ENCODE data around the gene MKLN1. TPM values are rescaled to one million over a fixed set of nuclear protein-coding genes. Genes with fewer than 3 reads are reported as not detected.
"Not testable (repeated sequence)": the region's sequence is repeated elsewhere in the genome, so short reads cannot be mapped to it uniquely, and the experiment has no call there.

MKLN1 gene
- total and polyA plus RNA-seq, 5 experiments from 2014 or later, result 17.0 to 66.1 (median 20.2) TPM

DNA sequence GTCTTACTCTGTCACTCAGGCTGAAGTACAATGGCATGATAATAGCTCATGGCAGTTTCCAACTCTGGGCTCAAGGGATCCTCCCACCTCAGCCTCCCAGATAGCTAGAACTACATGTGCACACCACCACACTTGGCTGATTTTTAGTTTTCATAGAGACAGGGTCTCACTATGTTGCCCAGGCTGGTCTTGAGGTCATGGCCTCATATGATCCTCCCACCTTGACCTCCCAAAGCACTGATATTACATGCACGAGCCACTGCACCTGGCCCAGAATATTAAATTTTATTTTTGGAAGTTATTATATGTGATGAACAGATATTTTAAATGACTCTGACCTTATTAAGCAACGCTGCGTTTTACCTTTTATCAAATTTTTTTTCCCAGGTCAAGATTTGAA lies 134.4 kb downstream of the MKLN1 start:
- Mint-ChIP-seq H3K27ac (no peak overlapping the region), H3K4me1 (peaks cover 0 to 2% (median 0%) of the 10 kb centered on the region in 4 donors), H3K27me3 (no peaks in the 10 kb centered on the region), H3K9me3 (no peaks in the 10 kb centered on the region), H3K36me3 (peaks cover 8 to 76% (median 33%) of the 10 kb centered on the region in 3 donors), H3K4me3 (no peak overlapping the region)
- DNase-seq (no peak), ATAC-seq (no peak)
- POLR2A ChIA-PET, result no interaction called here

GRCh38 chr7:131462715-131463114 lies 135.0 kb downstream of the MKLN1 start:
- ATAC-seq, DNase-seq, H3K27me3 Mint-ChIP-seq, H3K4me1 Mint-ChIP-seq, H3K9me3 Mint-ChIP-seq, H3K4me3 Mint-ChIP-seq, POLR2A ChIA-PET: not testable (repeated sequence)
- Mint-ChIP-seq H3K27ac (peak overlapping the region in 1 of 10 donors; percentile 13), H3K36me3 (peaks cover 9 to 77% (median 29%) of the 10 kb centered on the region in 3 donors)

GRCh38 chr7:131466735-131467365 lies 139.2 kb downstream of the MKLN1 start:
- Mint-ChIP-seq H3K27ac (peak overlapping the region in 1 of 10 donors; percentile 18), H3K4me3 (no peak overlapping the region), H3K36me3 (peaks cover 12 to 91% (median 41%) of the 10 kb centered on the region in 3 donors), H3K27me3 (no peaks in the 10 kb centered on the region), H3K4me1 (peaks cover 0 to 3% (median 0%) of the 10 kb centered on the region in 4 donors), H3K9me3 (no peaks in the 10 kb centered on the region)
- POLR2A ChIA-PET, result interaction anchor here (0.6 kb wide), 1 partner anchor 485 kb away, joined by 3 read pairs; no protein-coding TSS in a partner anchor
- DNase-seq (no peak), ATAC-seq (no peak)

GRCh38 chr7:131467788-131468187 lies 140.1 kb downstream of the MKLN1 start:
- POLR2A ChIA-PET, result no interaction called here
- ATAC-seq (no peak), DNase-seq (no peak)
- no peaks in the 10 kb centered on the region for H3K9me3 Mint-ChIP-seq
- no peak overlapping the region for H3K4me3 Mint-ChIP-seq
- peaks cover 0 to 3% (median 0%) of the 10 kb centered on the region in 4 donors for H3K4me1 Mint-ChIP-seq
- peak overlapping the region in 2 of 10 donors; percentile 18 to 76 for H3K27ac Mint-ChIP-seq
- no peaks in the 10 kb centered on the region for H3K27me3 Mint-ChIP-seq
- H3K36me3 Mint-ChIP-seq, result peaks cover 12 to 91% (median 43%) of the 10 kb centered on the region in 3 donors

GRCh38 chr7:131471250-131472004 lies 143.8 kb downstream of the MKLN1 start:
- POLR2A ChIA-PET, result no interaction called here
- peak overlapping the region in 1 of 10 donors; percentile 3 for H3K27ac Mint-ChIP-seq
- no peak overlapping the region for H3K4me3 Mint-ChIP-seq
- no peak for DNase-seq
- H3K36me3 Mint-ChIP-seq, result peaks cover 8 to 88% (median 48%) of the 10 kb centered on the region in 3 donors
- peaks cover 0 to 3% (median 0%) of the 10 kb centered on the region in 4 donors for H3K4me1 Mint-ChIP-seq
- H3K9me3 Mint-ChIP-seq, result no peaks in the 10 kb centered on the region
- ATAC-seq, result no peak
- H3K27me3 Mint-ChIP-seq, result no peaks in the 10 kb centered on the region

- peaks cover 0 to 58% (median 30%) of the 10 kb centered on the region in 3 donors for H3K36me3 Mint-ChIP-seq
- POLR2A ChIA-PET, result no interaction called here
- DNase-seq, result no peak
- no peaks in the 10 kb centered on the region for H3K27me3 Mint-ChIP-seq
- H3K9me3 Mint-ChIP-seq, result no peaks in the 10 kb centered on the region
- ATAC-seq, result no peak
- H3K4me3 Mint-ChIP-seq, result no peak overlapping the region
- H3K27ac Mint-ChIP-seq, result peak overlapping the region in 1 of 10 donors; percentile 63
- H3K4me1 Mint-ChIP-seq, result no peaks in the 10 kb centered on the region
Observed at GRCh38 chr7:131476740-131477139, 149.1 kb downstream of the MKLN1 start.

DNA sequence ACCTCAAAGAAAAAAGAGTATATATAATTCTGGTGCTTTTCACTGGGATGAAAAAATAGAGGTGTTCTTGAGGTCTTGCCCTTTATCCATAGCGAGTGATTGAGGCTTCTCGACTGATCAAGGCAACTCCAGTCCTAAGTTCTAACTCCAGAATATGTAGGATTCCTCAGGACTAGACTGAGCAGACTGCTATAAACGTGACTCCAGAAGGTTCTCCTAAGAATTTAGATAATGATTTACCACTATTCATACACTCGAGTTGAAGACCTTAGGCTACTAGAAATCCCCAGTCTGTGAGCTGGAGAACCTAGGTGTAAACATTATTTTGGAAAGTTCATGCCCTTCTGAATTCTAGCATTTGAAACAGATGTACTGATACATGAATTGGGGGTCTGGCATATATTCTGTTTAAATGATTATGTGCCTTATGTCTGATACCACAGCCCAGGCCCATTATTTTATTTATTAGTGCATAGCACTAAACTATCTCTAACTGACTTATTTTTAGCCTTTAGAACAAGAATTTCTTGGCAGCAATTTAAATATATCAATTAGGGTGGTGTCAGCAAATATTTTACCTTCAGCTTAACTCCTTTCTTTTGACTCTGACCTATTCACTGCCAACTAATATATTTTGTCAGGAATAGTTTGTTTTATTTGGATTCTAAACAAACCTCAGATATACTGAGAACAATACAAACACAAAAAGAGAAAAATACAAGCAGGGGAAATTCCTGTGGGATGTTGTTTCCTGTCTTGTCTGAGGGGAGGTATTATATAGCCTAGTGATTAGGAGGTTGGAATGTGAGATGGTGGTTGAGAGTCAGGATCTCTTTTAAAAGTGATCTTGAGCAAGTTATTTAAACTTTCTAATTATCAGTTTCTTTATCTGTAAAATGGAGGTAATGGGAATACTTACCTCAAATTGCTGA lies 153.0 kb downstream of the MKLN1 start:
- no peak for ATAC-seq
- no peak for DNase-seq
- Mint-ChIP-seq H3K36me3 (peaks cover 0 to 44% (median 10%) of the 10 kb centered on the region in 3 donors), H3K4me1 (no peaks in the 10 kb centered on the region), H3K4me3 (no peak overlapping the region), H3K27me3 (no peaks in the 10 kb centered on the region), H3K9me3 (no peaks in the 10 kb centered on the region), H3K27ac (peak overlapping the region in 3 of 10 donors; percentile 3 to 48 (median 5))
- POLR2A ChIA-PET, result interaction anchor here (0.6 kb wide), 1 partner anchor 45 kb away, joined by 4 read pairs; no protein-coding TSS in a partner anchor

GRCh38 chr7:131482800-131483199 lies 155.1 kb downstream of the MKLN1 start:
- POLR2A ChIA-PET, result no interaction called here
- no peaks in the 10 kb centered on the region for H3K9me3 Mint-ChIP-seq
- ATAC-seq, result no peak
- no peak overlapping the region for H3K4me3 Mint-ChIP-seq
- H3K27me3 Mint-ChIP-seq, result no peaks in the 10 kb centered on the region
- H3K27ac Mint-ChIP-seq, result no peak overlapping the region
- H3K4me1 Mint-ChIP-seq, result no peaks in the 10 kb centered on the region
- peaks cover 0 to 38% (median 6%) of the 10 kb centered on the region in 3 donors for H3K36me3 Mint-ChIP-seq
- no peak for DNase-seq

DNA sequence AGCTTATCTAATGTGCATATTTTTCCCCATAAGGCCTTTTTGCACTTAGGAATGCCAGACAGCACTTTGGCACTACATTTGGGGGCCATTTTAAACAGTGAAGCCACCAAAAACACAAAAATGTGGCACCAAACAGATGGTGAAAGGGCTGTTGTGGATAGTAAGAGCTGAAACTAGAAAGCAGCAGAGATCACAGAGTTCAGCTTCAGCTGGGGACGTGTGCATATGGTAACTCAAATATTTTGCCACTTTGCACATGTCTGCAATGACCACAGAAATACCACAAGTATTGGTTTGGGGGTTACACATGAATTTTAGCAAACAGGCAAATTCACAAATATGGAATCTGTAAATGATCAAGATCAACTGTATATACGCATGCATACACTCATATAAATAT lies 155.9 kb downstream of the MKLN1 start:
- Mint-ChIP-seq H3K9me3 (no peaks in the 10 kb centered on the region), H3K27me3 (no peaks in the 10 kb centered on the region), H3K4me3 (no peak overlapping the region), H3K27ac (no peak overlapping the region), H3K36me3 (peaks cover 0 to 42% (median 8%) of the 10 kb centered on the region in 3 donors), H3K4me1 (peaks cover 0 to 2% (median 0%) of the 10 kb centered on the region in 4 donors)
- ATAC-seq (no peak), DNase-seq (no peak)
- POLR2A ChIA-PET, result no interaction called here

GRCh38 chr7:131486346-131486745 lies 158.7 kb downstream of the MKLN1 start:
- no peak for ATAC-seq
- Mint-ChIP-seq H3K36me3 (peaks cover 0 to 51% (median 5%) of the 10 kb centered on the region in 3 donors), H3K27ac (peak overlapping the region in 1 of 10 donors; percentile 53), H3K9me3 (no peaks in the 10 kb centered on the region), H3K4me3 (no peak overlapping the region), H3K4me1 (peaks cover 0 to 2% (median 0%) of the 10 kb centered on the region in 4 donors), H3K27me3 (no peaks in the 10 kb centered on the region)
- DNase-seq, result no peak
- POLR2A ChIA-PET, result no interaction called here

- Mint-ChIP-seq H3K27me3 (no peaks in the 10 kb centered on the region), H3K9me3 (no peaks in the 10 kb centered on the region), H3K36me3 (peaks cover 0 to 50% (median 5%) of the 10 kb centered on the region in 3 donors), H3K4me3 (no peak overlapping the region), H3K4me1 (peaks cover 0 to 2% (median 0%) of the 10 kb centered on the region in 4 donors), H3K27ac (peak overlapping the region in 1 of 10 donors; percentile 21)
- no peak for DNase-seq
- no peak for ATAC-seq
- POLR2A ChIA-PET, result no interaction called here
Observed at GRCh38 chr7:131487217-131487616, 159.5 kb downstream of the MKLN1 start.

GRCh38 chr7:131488361-131488760 lies 160.7 kb downstream of the MKLN1 start:
- H3K4me3 Mint-ChIP-seq, result no peak overlapping the region
- H3K4me1 Mint-ChIP-seq, result peaks cover 0 to 2% (median 0%) of the 10 kb centered on the region in 4 donors
- H3K9me3 Mint-ChIP-seq, result no peaks in the 10 kb centered on the region
- DNase-seq, result no peak
- H3K27ac Mint-ChIP-seq, result peak overlapping the region in 1 of 10 donors; percentile 19
- POLR2A ChIA-PET, result no interaction called here
- no peaks in the 10 kb centered on the region for H3K27me3 Mint-ChIP-seq
- peaks cover 0 to 59% (median 5%) of the 10 kb centered on the region in 3 donors for H3K36me3 Mint-ChIP-seq
- no peak for ATAC-seq

Data from naive thymus-derived CD8-positive, alpha-beta T cell (primary cell).